GM18868 (cell line): ENCODE results near the gene CFAP206.
"Not testable (repeated sequence)": the region's sequence is repeated elsewhere in the genome, so short reads cannot be mapped to it uniquely, and the experiment has no call there.

Experiments
- ATAC-seq: cut with Tn5 transposase; IDR thresholded peaks from one replicate; pipeline ENCODE4 v1.9.1; 2021; ENCODE audit warnings: mild to moderate bottlenecking, moderate library complexity; ENCODE audit not compliant: unreplicated experiment

The CFAP206 gene

DNA sequence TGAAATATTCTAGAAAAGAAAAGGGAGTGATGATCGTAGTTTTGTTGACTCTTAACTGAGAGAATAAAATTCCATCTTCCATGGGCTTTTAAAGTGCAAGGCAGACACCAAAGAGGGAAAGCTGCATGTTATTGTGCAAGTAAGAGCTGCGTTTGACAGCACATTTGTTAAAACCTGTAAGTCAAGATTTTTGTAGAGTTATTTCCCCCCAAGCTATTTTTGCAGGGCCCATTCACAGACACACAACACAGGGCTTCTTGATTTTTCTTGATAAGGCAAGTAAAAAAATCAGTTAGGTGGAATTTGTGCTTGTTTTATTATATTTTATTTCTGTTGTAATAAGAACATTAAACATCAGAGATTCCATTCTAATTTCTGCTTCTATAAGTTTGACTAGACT is 13.8 kb downstream of the CFAP206 start:
- no peak for ATAC-seq

DNA sequence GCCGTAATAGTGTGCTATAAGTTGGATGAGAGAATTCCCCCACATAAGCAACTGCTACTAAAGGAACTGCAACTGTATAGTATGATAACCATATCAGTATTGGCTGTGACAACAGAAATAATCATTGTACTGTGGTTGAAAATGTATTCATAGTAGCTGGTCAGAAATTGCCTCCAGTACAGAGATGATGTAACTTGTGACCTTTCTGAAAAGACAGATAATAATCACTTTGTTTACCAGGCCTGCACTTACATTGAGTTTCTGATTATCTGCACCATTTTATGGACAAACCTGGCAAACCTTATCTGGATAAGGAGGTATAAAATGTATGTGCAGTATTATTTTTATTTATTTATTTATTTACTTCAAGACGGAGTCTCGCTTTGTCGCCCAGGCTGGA is 19.0 kb downstream of the CFAP206 start:
- no peak for ATAC-seq

DNA sequence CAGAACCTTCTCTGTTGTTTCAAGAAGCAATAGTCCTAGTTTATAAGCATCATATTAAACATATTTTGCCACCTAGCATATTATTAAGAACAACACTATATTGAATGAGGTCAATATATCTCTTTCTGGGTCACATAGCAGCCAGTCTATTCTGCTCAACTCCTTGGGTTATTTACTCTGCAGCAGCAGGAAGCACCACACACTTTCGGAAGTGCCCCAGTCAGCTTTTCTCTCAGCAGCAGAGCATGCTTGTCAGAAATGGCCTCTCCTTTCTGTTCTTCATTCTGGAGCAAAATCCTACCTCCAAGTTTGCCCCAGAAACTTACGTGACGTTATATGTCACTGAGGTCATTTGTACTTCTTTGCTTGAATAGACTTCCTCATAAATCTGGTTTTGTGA is 22.7 kb downstream of the CFAP206 start:
- no peak for ATAC-seq

DNA sequence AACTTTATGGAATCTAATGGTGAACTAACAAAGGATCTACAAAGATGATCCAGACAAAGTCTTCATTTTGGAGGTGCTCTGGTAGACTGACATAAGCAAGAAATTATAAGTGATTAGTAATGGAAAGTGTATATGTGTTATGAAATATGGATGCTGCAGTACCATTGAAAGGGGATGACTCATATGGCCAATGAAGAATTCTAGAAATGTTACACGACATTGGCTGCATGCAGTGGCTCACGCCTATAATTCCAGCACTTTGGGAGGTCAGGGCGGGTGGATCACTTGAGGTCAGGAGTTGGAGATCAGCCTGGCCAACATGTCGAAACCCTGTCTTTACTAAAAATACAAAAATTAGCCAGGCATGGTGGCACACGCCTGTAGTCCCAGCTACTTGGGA is 23.5 kb downstream of the CFAP206 start:
- no peak for ATAC-seq

DNA sequence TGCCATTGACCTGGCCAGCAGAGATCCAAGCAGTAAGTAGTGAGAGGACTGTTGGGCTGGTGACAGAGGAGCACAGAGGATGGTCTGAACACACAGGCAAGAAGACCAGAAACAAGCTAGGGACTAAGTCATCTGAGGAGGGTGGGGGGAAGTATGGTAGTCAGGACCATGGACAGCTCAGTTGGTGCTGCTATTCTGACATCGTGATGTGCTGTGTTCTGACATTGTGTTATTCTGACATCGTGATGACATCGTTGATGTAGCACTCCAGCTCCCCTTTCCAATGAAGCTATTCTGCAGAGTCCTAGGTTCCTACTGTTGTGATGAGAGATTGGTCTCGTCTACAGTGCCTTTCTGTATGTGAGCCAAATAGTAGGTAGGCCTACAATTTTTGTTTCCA is 28.7 kb downstream of the CFAP206 start:
- peak; percentile 54 for ATAC-seq

DNA sequence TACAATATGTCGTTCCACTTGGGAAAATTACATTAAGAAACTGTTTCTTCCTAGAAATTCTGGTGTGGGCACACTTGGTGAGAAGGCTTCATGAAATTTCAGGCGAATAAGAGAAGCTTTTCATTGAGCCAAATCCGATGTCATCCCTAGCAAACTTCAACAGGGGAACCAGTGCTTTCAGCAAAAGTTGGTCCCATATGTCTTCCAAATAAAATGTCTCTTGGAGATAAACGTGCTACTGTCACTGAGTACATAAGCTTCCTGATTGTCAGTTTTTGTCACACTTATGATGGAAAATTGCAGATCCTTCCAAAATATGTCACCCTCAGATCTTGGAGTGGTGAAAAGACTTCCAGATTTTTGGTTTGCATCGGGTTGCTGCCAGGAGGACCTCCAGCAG is 33.9 kb downstream of the CFAP206 start:
- ATAC-seq: no peak

DNA sequence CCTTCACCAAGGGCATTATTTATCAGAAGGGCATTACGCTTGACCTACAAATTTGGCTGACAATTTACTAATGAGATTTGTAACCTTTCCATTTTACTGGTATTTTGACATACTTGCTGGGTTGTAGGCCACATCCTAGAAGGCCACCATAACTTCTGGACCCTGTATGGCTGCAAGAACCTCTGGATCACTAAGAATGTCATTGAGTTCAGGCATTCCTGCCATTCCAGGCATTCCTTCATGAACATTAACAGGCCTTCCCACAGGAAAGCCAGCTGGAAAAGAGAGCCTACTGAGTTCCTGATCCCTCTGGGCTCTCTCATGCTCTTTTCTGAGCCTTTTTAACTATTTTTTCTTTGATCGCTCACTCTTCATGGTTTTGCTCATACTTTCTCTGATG is 36.6 kb downstream of the CFAP206 start:
- no peak for ATAC-seq

DNA sequence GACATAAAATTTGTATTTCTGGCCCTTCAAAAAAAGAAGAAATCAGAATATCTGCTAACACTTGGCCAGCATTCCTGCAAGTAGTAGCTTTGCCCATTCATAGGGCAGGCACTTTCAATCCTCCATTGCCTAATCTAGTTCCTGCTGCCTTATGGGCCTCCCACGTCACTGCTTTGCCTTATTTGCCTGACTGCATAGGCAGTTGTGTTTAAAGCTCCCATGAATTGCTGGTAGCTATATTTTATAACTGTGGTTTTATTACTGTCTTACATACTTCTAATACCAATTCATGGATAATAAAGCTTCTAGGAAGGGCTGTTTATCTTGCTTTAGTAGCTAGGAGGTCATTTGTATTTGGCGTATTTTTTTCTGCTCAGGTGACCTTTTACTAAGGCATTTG is 57.3 kb downstream of the CFAP206 start:
- no peak for ATAC-seq

DNA sequence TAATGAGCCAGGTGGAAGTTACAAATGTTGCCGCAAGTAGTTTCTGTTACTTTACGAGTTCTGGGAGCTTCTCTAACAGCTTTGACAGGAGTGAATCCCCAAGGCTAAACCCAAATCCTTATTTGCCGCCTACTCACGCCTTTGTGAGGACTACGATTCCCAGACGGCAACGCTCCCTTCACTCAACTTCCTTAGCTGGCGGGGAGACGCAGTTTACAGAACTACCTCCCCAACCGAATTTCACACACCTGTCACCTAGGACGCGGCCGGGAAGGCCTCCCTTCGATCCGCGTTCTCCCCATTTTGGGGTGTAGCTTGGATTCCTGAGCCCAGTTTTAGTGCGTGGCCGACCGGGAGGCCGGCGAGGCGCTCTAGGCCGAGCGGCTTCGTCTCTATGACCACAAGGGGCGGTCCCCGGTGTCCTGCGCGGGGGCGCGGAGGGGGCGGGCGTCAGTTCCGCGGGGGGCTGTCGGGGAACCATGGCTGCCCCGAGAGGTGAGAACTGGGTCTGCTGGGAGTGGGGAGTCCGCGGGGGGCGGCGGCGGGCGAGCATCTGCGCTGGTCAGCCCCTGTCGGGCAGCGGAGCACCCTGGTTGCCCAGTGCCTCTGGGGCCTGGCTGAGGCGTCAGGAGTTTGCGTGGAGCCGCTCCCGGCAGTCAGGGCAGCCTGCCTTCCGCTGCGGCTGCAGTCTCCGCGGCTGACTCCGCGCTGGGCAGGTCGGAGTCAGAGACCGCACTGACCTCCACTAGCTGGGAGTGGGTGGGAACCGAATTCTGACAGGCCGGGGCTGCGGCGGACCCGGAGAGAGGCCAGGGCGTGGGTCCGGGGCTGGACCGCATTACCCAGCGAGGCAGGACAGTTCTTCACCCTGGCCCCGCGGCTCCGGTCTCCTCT is 65.0 kb downstream of the CFAP206 start, which contains the start of gene SLC35A1:
TSS of gene SLC35A1 (plus strand) at position 450 of the 894 bp plus-strand sequence. CDS start at position 480, 30 bp downstream.
- ATAC-seq: peak; percentile 95

DNA sequence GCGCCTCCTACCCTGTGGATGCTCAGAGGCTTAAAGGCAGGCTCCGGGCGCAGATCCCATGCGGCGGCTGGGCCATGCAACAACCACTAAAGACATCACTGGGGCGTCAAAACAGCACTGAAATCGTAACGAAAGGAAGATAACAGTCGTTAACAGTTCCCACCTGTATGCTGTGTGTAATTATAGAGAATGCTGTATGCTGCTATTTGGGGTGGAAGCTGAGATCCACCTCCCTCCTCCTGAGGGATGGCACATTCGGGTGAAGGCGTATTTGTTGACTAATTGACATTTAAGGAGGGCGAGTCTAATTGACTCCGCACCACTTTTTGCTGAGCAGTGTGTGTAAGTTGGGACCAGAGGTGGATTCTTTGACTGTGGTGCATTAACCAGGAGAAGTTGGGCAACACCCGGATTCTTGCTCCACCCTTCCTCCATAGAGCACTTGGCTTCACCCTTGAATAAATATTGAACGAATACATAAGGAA is 65.7 kb downstream of the CFAP206 start:
- ATAC-seq: peak; percentile 67

DNA sequence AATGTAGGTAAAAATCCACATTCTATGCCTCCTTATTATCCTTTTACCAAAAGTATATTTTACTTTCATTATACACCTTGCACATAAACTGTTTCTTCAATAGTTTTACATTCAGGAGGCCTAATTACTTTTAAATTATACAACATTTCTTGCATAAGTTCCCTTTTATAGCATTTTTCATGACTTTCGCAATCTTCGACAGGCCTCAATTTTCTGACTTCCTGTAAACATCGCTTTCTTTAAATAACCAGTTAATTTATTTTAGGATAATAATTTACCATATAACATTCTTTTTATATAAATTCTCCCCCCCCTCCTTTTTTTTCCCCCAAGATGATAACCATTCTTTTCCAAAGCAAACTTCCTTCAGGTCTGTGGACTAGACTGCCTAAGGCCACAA is 74.2 kb downstream of the CFAP206 start:
- ATAC-seq: no peak

DNA sequence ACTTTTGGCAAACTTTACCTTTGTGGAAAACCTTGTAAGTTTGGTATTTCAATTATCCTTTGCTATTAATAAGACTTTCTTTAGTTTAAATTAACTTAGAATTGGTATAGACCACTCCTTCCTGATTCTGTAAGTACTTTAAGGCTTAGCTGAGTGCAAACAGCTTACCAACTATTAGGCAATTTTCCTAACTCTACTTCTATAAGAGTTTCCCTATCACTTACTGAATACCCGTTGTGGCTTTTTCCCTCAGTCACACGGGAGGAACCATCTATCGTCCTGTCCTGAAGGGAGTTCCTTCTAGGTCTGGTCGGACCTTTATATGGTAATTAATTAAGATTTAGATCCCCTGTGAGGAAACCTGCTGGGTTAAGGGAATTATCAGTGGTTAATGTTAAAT is 74.6 kb downstream of the CFAP206 start:
- ATAC-seq: no peak

DNA sequence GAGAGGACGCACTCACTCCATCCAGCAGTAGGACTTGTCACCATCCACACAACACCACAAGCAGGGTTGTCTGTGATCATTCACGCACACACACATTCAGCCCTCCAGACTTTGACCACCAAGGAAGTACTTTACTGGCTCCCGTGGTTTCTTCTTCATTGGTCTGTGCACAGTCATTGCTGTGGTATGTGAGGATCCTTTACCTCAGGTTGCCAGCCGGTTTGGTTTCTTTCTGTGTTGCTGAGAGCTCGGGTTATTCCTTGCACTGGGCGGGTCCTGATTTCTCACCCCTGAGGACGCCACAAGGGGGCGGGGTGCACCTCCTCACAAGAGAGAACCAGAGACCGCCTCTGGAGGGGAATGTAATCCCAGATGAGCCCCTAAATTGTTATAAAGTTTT is 76.2 kb downstream of the CFAP206 start:
- ATAC-seq: no peak

DNA sequence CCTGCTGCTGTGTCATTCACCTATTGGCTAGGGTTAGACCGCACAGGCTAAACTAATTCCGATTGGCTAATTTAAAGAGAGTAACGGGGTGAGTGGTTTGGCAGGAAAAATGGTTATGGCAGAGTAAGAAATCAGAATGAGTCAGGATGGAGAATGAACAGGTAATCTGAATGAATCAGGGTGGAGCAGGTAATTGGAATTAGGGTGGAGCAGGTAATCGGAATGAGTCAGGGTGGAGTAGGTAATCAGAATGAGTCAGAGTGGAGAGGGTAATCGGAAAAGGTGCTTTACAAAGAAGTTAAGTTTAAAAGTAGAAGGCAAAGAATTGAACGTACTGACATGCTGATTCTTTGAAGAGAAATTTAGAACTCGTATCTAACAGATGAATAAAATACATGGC is 76.7 kb downstream of the CFAP206 start:
- no peak for ATAC-seq

DNA sequence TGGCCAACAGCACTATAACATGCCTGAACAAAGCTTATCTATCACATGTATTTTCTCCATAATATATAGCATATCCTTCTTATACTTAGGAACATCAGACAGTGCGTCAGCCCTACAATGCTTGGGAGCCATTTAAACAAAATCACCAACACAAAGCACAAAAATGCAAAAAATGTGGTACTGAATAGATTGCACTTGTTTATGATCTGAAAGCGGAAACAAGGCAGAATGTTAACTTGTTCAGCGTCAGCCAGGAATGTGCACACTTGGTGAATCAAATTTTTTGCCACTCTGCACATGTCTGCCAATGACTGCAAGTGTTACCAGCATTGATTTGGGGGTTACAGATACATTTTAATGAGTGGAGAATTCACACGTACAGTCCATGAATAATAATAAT is 79.8 kb downstream of the CFAP206 start:
- no peak for ATAC-seq

DNA sequence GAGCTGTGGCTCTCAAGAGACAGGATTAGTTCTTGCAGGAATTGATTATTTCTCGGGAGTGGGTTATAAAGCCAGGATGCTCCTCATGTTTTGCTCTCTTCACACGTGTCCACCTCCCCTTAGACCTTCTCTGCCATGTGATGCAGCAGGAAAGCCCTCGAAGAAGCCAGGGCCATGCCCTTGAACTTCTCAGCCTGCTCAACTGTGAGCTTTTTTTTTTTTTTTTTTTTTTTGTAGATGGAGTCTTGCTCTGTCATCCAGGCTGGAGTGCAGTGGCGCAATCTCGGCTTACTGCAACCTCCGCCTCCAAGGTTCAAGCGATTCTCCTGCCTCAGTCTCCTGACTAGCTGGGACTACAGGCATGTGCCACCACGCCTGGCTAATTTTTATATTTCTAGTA is 81.6 kb downstream of the CFAP206 start:
- ATAC-seq: not testable (repeated sequence)

DNA sequence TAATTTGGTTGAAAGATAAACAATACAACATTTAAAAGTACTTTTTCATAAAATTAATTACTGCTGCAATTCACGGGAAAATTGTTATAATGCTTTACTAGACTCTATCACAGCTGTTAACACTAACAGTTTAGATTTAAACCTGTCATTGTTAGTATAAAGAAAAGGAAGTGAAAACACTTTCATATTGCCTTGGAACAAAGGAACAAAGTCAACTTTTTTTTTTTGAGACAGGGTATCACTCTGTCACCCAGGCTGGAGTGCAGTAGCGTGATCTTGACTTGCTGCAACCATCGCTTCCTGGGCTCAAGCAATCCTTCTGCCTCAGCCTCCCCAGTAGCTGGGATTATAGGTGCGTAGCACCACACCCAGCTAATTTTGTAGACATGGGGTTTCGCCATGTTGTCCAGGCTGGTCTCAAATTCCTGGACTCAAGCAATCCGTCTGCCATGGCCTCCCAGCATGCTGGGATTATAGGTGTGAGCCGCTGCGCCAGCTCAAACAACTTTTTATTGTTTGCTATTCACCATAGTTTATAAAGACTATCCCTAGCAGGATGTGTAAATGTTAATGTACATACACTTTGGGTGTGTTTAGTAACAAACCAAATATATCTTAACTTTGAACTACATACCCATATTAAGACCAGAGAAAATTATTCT is 87.1 kb downstream of the CFAP206 start:
- peak; percentile 94 for ATAC-seq

DNA sequence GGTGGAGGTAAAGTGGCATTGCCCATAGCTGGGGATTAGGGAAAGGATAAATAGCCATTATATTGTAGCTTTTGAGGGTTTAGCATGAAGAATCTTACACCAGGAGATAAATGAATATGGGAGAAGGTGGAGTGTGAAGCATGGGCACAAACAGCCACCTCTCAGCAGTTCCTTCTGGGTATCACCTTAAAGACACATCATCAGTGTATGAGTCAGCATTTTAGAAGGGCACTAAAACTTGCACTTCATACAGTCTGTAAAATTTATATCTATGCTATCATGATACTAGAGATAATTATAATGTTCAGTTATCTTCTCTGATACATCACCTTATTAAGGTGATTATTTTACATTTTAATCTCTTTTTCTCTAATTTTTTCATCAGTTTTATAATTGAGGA is 90.3 kb downstream of the CFAP206 start:
- ATAC-seq: no peak

DNA sequence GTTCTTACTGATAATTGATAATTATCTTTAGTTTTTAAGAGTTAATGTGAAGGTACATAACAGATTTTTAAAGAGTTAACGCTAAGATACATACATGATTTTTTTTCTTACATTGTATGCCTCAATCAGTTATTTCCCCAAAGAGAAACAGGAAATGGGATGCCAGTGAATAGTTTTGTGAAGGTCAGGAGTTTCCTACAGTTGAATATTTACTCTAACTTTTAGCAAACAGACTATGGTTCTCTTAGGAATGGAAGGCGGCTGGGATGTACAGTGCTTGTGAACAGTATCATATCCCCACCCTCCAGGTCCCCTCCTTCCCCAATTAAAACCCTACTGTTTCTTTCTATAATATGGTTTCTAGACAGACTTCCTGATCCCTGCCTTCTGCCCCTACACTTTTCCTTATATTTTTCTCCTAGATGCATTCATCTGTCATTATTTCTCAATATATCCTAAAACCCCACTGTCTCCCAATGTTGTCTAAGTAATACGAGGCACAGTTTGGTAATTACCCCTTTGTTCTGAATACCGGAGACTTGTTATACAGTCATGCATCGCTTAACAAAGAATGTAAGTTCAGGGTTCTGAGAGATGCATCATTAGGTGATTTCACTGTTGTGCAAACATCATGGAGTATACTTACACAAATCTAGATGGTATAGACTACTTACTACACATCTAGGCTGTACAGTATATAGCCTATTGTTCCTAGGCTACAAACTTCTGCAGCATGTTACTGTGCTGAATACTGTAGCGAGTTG is 94.2 kb downstream of the CFAP206 start:
- no peak for ATAC-seq

DNA sequence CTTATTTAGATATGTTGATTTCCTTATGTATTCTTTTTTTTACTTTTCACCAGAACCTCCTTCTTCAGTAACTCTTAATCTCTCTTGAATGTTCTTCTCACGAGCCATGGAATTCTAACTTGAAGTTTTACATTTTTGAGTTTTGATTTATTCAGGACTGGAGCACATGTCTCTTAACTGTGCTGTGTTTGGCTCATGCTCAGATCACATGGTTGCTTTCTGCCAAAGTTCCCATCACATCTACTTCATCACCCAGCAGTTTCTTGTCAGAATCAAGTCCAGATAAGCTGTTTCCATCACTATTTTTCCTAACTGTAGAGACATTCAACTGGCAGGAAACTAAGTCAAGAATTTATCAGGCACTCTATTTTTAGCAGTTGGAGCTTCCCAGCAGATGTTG is 96.7 kb downstream of the CFAP206 start:
- ATAC-seq: no peak
